ENCODE results near the gene CCNJL.
A peak's percentile ranks its signal among the peaks of the same experiment; 100 is the strongest.

CCNJL gene

GRCh38 chr5:160213537-160213936 lies 98.8 kb downstream of the CCNJL start:
- no peaks in the 10 kb centered on the region for H3K9me3 ChIP-seq (ENCODE audit: control insufficient read depth, insufficient read depth, low read length)

GRCh38 chr5:160211352-160211751 lies 101.0 kb downstream of the CCNJL start:
- Histone ChIP-seq H3K4me2 (ENCODE audit: low read length) (no peak overlapping the region), H4K20me1 (ENCODE audit: control insufficient read depth, insufficient read depth, low read depth, low read length) (no peaks in the 10 kb centered on the region), H3K9me3 (ENCODE audit: control insufficient read depth, insufficient read depth, low read length) (no peaks in the 10 kb centered on the region), H3K36me3 (ENCODE audit: control insufficient read depth, low read length) (no peaks in the 10 kb centered on the region), H3K27ac (ENCODE audit: low read depth, low read length) (no peak overlapping the region), H3K4me3 (ENCODE audit: low read length) (no peak overlapping the region), H3F3A (ENCODE audit: control insufficient read depth, insufficient read depth) (no peaks in the 10 kb centered on the region), H3K4me1 (ENCODE audit: control insufficient read depth, low read length) (peaks cover 4% of the 10 kb centered on the region; the same call in 1 of the 2 replicates), H3K79me2 (ENCODE audit: control insufficient read depth, low read length) (no peaks in the 10 kb centered on the region), H3K9me2 (replicated peaks; ENCODE audit: control insufficient read depth, low read length) (no peaks in the 10 kb centered on the region), H3K27me3 (ENCODE audit: control insufficient read depth, low read length) (no peaks in the 10 kb centered on the region)
- TF ChIP-seq CTCF (IDR thresholded peaks at IDR 0.05; ENCODE audit: low read depth, low read length, poor library complexity, severe bottlenecking) (no peak), EZH2phosphoT487 (IDR thresholded peaks at IDR 0.05; ENCODE audit: borderline replicate concordance, low read length) (no peak)

More at GRCh38 chr5:160213537-160213936, 98.8 kb downstream of the CCNJL start:
- no peaks in the 10 kb centered on the region for H3K9me2 ChIP-seq (replicated peaks; ENCODE audit: control insufficient read depth, low read length)
- TF ChIP-seq EZH2phosphoT487 (IDR thresholded peaks at IDR 0.05; ENCODE audit: borderline replicate concordance, low read length), result no peak
- TF ChIP-seq CTCF (IDR thresholded peaks at IDR 0.05; ENCODE audit: low read depth, low read length, poor library complexity, severe bottlenecking), result no peak
- no peaks in the 10 kb centered on the region for H3K36me3 ChIP-seq (ENCODE audit: control insufficient read depth, low read length)
- H3K4me1 ChIP-seq (ENCODE audit: control insufficient read depth, low read length), result peaks cover 4% of the 10 kb centered on the region; the same call in 1 of the 2 replicates
- no peaks in the 10 kb centered on the region for H3F3A ChIP-seq (ENCODE audit: control insufficient read depth, insufficient read depth)
- no peaks in the 10 kb centered on the region for H3K79me2 ChIP-seq (ENCODE audit: control insufficient read depth, low read length)
- H3K27me3 ChIP-seq (ENCODE audit: control insufficient read depth, low read length), result no peaks in the 10 kb centered on the region; the same call in 1 of the 2 replicates
- H3K27ac ChIP-seq (ENCODE audit: low read depth, low read length), result no peak overlapping the region
- no peaks in the 10 kb centered on the region for H4K20me1 ChIP-seq (ENCODE audit: control insufficient read depth, insufficient read depth, low read depth, low read length)
- H3K4me2 ChIP-seq (ENCODE audit: low read length), result 0 out of 2 replicates have a peak overlapping the region, but pooled peaks have one; percentile 13
- H3K4me3 ChIP-seq (ENCODE audit: low read length), result no peak overlapping the region

DNA sequence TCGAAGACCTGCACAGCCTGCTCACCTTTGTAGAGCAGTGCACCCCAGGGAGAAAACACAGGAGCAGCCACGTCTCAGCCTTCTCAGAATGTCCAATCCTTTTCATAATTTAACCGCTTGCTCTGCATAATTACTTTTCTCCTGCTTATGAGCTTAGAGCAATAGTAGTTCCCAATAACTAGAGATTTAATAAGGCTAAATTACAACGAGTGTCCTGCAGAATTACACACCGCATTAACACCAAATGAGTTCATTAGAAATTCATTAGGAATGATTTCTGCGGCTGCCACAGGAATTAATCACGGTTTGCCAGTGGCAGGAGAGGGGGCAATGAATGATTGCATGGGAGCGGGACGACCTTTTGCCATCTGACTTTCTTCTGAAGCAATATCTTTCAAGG lies 101.8 kb downstream of the CCNJL start:
- Histone ChIP-seq H3F3A (ENCODE audit: control insufficient read depth, insufficient read depth) (no peaks in the 10 kb centered on the region), H3K4me2 (ENCODE audit: low read length) (no peak overlapping the region), H3K27ac (ENCODE audit: low read depth, low read length) (no peak overlapping the region), H3K4me3 (ENCODE audit: low read length) (no peak overlapping the region), H4K20me1 (ENCODE audit: control insufficient read depth, insufficient read depth, low read depth, low read length) (no peaks in the 10 kb centered on the region), H3K27me3 (ENCODE audit: control insufficient read depth, low read length) (no peaks in the 10 kb centered on the region), H3K4me1 (ENCODE audit: control insufficient read depth, low read length) (peaks cover 4% of the 10 kb centered on the region; the same call in 1 of the 2 replicates), H3K9me2 (replicated peaks; ENCODE audit: control insufficient read depth, low read length) (no peaks in the 10 kb centered on the region), H3K36me3 (ENCODE audit: control insufficient read depth, low read length) (no peaks in the 10 kb centered on the region), H3K9me3 (ENCODE audit: control insufficient read depth, insufficient read depth, low read length) (no peaks in the 10 kb centered on the region), H3K79me2 (ENCODE audit: control insufficient read depth, low read length) (no peaks in the 10 kb centered on the region)
- TF ChIP-seq CTCF (IDR thresholded peaks at IDR 0.05; ENCODE audit: low read depth, low read length, poor library complexity, severe bottlenecking) (no peak), EZH2phosphoT487 (IDR thresholded peaks at IDR 0.05; ENCODE audit: borderline replicate concordance, low read length) (no peak)

Measured in DOHH2 (cell line).